Mononuclear cell (primary cell): ENCODE data around the gene PDE4B. TPM values are rescaled to one million over a fixed set of nuclear protein-coding genes. Genes with fewer than 3 reads are reported as not detected.
"Not testable (repeated sequence)": the region's sequence is repeated elsewhere in the genome, so short reads cannot be mapped to it uniquely, and the experiment has no call there.

Source experiments
- H3K27me3 ChIP-seq: 2 replicates; pipeline ENCODE4 v1.6.0; 2011; ENCODE audit warnings: low read length, control low read depth; ENCODE audit not compliant: insufficient read depth
- H3K4me1 ChIP-seq: 2 replicates; pipeline ENCODE4 v1.5.1; 2011; ENCODE audit warnings: mild to moderate bottlenecking, low read length, control low read depth; ENCODE audit not compliant: insufficient read depth
- H3K4me3 ChIP-seq: 2 replicates; pipeline ENCODE4 v1.5.1; 2011; ENCODE audit warnings: mild to moderate bottlenecking, low read length, moderate library complexity
- H3K9me3 ChIP-seq: 2 replicates; pipeline ENCODE4 v1.5.1; 2011; ENCODE audit warnings: low read depth, mild to moderate bottlenecking, control low read depth, low read length
- total RNA-seq: library from RNA; depleted of rRNA; stranded (reverse); fragments of >200 nt; gene quantifications from one replicate; pipeline ENCODE4 v1.2.3, GENCODE V29; 2012

The PDE4B gene
- total RNA-seq, 1 donor, result 518 TPM

- H3K4me3 ChIP-seq, H3K9me3 ChIP-seq: not testable (repeated sequence)
These were observed 174.8 kb downstream of the PDE4B start for GRCh38 chr1:65967492-65967891.

DNA sequence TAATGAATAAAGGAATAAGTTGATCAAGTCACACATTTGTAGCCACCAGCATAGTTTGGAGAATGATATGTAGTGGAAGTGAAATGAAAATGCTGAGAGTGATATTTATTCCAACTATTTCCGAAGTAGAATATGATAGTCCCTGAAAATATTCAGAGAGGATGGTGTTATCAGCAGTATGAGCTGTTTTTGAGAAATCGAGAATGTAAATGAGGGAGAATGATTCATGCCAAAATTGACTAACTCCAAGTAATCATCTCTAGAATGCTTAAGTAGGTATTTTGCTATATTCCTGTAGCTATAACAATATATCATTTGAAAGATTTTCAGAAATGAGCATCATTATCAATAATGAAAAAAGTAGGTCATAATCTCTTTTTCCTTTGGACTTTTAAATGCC, 178.9 kb downstream of the PDE4B start:
- no peak overlapping the region for H3K4me3 ChIP-seq
- H3K4me1 ChIP-seq, result no peaks in the 10 kb centered on the region
- no peaks in the 10 kb centered on the region for H3K27me3 ChIP-seq
- H3K9me3 ChIP-seq, result peaks cover 13% of the 10 kb centered on the region

More at GRCh38 chr1:65967492-65967891, 174.8 kb downstream of the PDE4B start:
- not testable (repeated sequence) for H3K4me1 ChIP-seq, H3K27me3 ChIP-seq

- Histone ChIP-seq H3K9me3 (peaks cover 24% of the 10 kb centered on the region), H3K4me3 (no peak overlapping the region), H3K27me3 (no peaks in the 10 kb centered on the region), H3K4me1 (no peaks in the 10 kb centered on the region)
These were observed 183.0 kb downstream of the PDE4B start for GRCh38 chr1:65975708-65976107.

GRCh38 chr1:65979136-65980044, 186.7 kb downstream of the PDE4B start:
- Histone ChIP-seq H3K27me3 (no peaks in the 10 kb centered on the region), H3K4me1 (no peaks in the 10 kb centered on the region), H3K9me3 (peaks cover 24% of the 10 kb centered on the region), H3K4me3 (no peak overlapping the region)

GRCh38 chr1:65980237-65980636, 187.5 kb downstream of the PDE4B start:
- Histone ChIP-seq H3K4me1 (no peaks in the 10 kb centered on the region), H3K9me3 (peaks cover 24% of the 10 kb centered on the region), H3K27me3 (no peaks in the 10 kb centered on the region), H3K4me3 (no peak overlapping the region)

DNA sequence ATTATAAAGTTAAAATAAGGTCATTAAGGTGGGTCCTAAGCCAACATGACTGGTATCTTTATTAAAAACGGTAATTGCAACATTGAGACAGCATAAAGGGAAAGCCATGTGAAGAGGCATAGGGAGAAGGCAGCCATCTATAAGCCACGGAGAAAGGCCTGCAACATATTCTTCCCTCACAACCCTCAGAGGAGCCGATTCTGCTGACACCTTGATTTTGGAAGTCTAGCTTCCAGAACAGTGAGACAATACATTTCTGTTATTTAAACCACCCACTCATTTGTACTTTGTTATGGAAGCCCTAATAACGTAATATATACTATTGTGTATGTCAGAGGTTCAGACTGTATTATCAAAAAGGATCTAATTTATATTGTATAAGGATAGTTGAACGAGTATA, 190.8 kb downstream of the PDE4B start:
- Histone ChIP-seq H3K4me1 (no peaks in the 10 kb centered on the region), H3K27me3 (no peaks in the 10 kb centered on the region), H3K4me3 (no peak overlapping the region), H3K9me3 (no peaks in the 10 kb centered on the region)

DNA sequence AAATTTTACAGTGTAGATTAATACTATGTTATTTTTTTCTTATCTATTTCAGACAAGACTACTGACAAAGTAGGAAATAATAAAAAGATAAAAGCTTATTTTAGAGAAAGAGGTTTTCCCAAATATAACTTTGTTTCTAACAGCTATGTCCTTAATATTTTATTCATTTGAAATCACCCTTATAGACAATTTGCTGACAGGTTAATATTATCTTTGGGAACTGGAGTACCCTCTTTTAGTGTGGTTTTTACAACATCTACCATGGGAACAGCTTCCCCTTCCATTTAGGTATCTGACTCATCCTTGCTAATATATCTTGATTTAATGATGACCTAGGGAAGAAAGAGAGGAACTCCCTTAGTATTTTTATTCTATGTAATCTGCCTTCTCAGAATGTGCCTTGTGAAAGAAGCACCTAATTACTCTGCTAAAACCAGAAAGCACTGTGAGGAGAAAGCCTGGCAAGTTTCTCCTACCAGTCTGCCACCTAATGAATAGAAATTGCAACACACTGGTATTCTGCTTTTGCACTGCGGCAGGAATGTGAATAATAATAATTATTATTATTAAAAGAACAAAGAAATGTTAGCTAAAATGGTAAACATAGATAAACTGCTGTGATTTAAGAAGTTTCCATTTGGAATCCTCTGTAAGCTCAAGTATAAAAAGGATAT, 192.8 kb downstream of the PDE4B start:
- Histone ChIP-seq H3K9me3 (no peaks in the 10 kb centered on the region), H3K27me3 (no peaks in the 10 kb centered on the region), H3K4me3 (no peak overlapping the region), H3K4me1 (no peaks in the 10 kb centered on the region)

DNA sequence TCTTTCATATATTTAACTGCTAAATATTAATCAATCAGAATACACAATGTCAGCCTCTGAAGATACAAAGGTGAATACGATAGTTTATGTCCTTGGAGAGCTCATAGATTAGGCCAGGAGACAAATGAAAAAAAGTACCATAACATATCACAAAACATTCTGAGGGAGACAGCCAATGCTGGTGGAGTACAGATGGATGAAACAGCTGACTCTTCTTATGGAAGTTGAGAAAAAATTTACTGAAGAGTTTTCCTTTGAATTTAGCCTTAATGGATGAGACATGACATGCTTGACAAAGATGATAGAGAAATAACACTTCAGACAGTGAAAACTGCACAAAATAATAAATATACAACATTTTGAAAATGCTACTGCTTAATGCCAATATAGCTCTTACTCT, 193.5 kb downstream of the PDE4B start:
- no peaks in the 10 kb centered on the region for H3K27me3 ChIP-seq
- no peaks in the 10 kb centered on the region for H3K4me1 ChIP-seq
- H3K9me3 ChIP-seq, result no peaks in the 10 kb centered on the region
- no peak overlapping the region for H3K4me3 ChIP-seq

DNA sequence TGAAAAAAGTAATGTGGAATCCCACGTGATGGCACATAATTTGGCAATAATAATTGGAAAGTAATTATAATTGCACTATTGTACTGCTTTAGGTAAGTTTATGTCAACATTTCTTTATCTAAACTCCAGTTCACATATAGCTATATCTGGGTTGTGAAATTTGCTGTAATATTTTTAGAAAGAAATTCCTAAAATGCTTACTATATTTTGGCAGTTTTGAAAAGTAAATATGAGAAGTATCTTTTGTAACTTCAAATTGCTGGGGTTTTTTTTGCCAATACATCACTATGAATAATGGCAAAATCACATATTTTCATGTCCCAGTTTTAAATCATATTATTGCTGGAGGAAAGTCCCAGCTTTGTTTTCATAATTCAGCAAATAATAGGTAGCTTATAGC, 197.5 kb downstream of the PDE4B start:
- no peaks in the 10 kb centered on the region for H3K27me3 ChIP-seq
- H3K4me3 ChIP-seq, result no peak overlapping the region
- no peaks in the 10 kb centered on the region for H3K9me3 ChIP-seq
- no peaks in the 10 kb centered on the region for H3K4me1 ChIP-seq

DNA sequence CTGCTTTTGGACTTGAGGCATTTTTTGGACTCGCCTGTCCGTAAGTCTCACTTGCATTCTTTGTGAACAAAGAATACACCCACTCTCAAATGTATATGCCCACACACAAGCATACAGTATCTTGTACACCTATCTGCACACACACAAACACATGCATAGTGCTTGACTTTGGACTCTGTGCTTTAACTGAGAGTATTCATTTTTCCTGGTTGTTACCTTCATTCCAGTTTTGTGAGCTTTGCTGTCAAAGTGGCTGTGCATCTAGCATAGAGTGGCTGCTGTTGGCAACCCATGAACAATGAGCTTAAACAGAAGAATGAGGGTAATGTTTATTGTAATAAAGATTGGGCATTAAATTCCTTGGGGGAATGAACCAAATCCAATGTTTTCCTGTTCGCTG, 199.0 kb downstream of the PDE4B start:
- Histone ChIP-seq H3K4me1 (no peaks in the 10 kb centered on the region), H3K27me3 (no peaks in the 10 kb centered on the region), H3K9me3 (no peaks in the 10 kb centered on the region), H3K4me3 (no peak overlapping the region)

GRCh38 chr1:65992165-65992821, 199.6 kb downstream of the PDE4B start:
- H3K9me3 ChIP-seq, result no peaks in the 10 kb centered on the region

DNA sequence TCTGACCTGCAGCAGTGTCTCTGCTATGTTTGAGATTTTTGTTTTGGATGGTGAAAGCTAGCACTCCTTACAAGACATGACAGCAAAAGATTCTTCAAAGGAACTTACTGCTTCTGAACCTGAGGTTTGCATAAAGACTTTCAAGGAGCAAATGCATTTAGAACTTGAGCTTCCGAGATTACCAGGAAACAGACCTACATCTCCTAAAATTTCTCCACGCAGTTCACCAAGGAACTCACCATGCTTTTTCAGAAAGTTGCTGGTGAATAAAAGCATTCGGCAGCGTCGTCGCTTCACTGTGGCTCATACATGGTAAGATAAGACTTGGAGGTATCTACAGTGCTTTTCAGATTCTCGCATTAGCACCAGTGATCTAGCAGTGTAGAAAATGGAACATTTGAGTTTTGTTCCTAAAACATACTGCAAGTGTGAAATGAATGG, 200.2 kb downstream of the PDE4B start:
- Histone ChIP-seq H3K9me3 (no peaks in the 10 kb centered on the region), H3K27me3 (no peaks in the 10 kb centered on the region), H3K4me3 (no peak overlapping the region), H3K4me1 (no peaks in the 10 kb centered on the region)

More at GRCh38 chr1:65992165-65992821, 199.6 kb downstream of the PDE4B start:
- Histone ChIP-seq H3K27me3 (no peaks in the 10 kb centered on the region), H3K4me1 (no peaks in the 10 kb centered on the region), H3K4me3 (no peak overlapping the region)

DNA sequence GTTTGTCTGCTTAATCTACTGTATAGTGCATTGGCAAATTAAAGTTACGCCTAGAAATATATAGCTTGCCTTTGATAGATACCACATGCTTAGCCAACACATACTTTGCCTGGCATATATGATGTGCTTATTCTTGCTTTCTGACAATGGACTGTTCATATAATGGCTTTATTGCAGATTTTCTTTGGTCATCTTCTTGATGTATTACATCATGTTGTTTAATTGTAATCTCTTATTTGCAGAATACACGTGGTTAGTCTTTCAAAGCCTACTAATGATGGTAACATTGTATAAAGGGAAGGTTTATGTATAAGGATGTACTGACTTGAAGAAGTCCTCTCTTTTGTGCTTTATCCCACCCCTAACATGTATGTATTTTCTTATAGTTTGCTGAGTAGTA, 201.5 kb downstream of the PDE4B start:
- Histone ChIP-seq H3K4me3 (no peak overlapping the region), H3K27me3 (no peaks in the 10 kb centered on the region), H3K9me3 (no peaks in the 10 kb centered on the region), H3K4me1 (no peaks in the 10 kb centered on the region)

DNA sequence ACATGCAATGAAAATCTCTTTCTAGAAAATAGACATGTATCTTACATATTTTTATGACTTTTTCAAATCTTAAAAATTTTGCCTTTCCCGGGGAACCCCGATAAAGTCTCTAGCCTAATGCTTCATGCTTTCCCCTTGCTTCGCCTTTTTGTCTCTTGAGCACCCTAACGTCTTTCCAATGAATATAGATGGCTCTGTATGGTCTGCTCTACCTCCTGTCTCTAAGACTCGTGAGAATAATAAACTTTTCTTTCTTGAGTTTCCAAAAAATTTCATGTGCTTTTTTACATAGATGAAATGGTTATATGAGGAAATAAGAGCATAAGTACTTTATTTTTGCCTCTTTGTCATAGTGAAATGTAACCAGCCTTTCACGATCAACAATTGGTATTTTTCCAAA, 202.6 kb downstream of the PDE4B start:
- H3K9me3 ChIP-seq, result no peaks in the 10 kb centered on the region
- no peaks in the 10 kb centered on the region for H3K27me3 ChIP-seq
- no peaks in the 10 kb centered on the region for H3K4me1 ChIP-seq
- H3K4me3 ChIP-seq, result no peak overlapping the region

DNA sequence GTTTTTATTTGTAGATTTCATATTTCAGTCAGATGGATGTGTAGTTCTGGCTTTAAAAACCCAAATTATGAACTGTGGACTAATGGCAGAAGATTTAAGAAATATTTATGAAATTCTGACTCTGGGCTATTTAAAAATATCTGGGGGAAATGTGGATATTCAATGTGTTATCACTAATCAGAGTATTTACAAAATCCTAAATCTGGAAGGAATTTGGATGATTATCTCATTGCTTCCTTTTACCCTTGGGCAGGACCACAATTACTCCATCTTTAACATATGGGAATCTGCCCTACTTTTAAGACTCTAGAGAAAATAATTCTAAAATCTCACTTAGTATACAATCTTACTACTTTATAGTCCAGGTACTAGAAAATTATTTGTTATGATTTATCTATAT, 203.2 kb downstream of the PDE4B start:
- no peaks in the 10 kb centered on the region for H3K9me3 ChIP-seq
- no peak overlapping the region for H3K4me3 ChIP-seq
- H3K4me1 ChIP-seq, result no peaks in the 10 kb centered on the region
- H3K27me3 ChIP-seq, result no peaks in the 10 kb centered on the region
